Activated CD4-positive, CD25-positive, alpha-beta regulatory T cell treated with anti-CD3 and anti-CD28 coated beads, Interleukin-2, amount 50 U/mL, for 24 hours (primary cell): ENCODE data around the gene LHFPL4.
"Not testable (repeated sequence)": the region's sequence is repeated elsewhere in the genome, so short reads cannot be mapped to it uniquely, and the experiment has no call there.

Experiments used
- ATAC-seq, 2 donors: fragments of 150-1000 bp; cut with Tn5 transposase; one replicate each; pipeline ENCODE4 v1.10.0; 2021; ENCODE audit warnings: mild to moderate bottlenecking in 1 of 2, moderate library complexity in 1 of 2

The LHFPL4 gene

DNA sequence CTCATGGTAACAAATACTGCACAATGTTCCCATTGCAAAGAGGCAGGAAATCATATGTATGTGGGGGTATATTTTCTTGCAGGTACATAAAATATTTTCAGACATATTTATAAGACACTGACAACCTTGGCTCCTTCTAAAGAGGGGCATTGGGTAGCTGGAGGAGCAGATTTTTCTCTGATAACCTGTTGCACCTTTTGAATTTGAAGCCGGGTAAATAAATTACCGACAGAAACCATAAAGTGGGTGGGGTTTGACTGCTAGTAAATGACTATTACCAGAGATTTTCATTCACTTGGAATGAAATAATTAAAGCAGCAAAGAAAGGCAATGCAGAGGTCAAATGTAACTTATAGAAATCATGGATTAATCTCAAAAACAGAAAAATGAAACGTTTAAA is 19.2 kb downstream of the LHFPL4 start:
- no peak for ATAC-seq

DNA sequence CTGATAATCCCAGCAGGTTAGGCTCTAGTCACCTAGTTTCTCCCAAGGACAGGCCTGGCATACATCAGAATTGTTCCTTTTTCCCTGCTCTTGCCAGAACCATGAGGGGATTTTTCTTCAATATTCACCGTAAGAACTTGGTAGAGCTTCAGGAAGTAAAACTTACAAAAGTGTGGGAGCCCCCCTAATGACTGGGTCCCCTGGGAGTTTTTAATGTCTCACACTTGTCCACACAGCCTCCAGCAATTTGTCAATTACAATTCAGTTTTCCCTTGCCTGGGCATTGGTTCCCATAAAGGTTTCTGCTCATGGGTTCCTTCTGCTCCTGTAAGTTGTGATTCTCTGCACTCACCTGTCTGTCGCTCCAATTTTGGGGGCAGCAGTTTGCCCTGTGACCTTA is 28.5 kb downstream of the LHFPL4 start:
- ATAC-seq = no peak

DNA sequence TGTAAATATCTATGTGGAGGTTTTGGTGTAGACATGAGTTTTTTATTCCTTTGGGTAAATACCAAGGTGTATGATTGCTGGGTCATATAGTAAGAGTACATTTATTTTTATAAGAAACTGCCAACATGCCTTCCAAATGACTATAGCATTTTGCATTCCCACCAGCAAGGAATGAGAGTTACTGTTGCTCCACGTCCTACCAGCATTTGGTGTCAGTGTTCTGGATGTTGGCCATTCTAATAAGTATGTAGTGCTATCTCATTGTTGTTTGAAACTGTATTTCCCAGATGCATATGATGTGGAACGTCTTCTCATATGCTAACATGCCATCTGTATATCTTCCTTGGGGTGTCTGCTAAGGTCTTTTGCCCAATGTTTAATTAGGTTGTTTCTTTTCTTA is 38.7 kb downstream of the LHFPL4 start:
- no peak for ATAC-seq

DNA sequence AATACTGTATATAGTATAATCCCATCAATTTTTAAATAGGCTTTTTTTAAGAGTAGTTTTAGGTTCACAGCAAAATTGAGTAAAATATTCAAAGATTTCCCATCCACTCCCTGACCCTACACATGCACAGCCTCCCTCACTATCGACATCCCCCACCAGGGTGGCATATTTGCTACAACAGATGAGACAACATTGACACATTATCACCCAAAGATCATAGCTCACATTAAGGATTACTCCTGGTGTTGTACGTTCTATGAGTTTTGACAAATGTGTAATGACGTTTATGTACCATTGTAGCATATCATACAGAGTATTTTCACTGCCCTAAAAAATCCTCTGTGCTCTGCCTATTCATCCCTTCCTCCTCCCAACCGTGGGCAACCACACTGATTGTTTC is 39.3 kb downstream of the LHFPL4 start:
- ATAC-seq = no peak

DNA sequence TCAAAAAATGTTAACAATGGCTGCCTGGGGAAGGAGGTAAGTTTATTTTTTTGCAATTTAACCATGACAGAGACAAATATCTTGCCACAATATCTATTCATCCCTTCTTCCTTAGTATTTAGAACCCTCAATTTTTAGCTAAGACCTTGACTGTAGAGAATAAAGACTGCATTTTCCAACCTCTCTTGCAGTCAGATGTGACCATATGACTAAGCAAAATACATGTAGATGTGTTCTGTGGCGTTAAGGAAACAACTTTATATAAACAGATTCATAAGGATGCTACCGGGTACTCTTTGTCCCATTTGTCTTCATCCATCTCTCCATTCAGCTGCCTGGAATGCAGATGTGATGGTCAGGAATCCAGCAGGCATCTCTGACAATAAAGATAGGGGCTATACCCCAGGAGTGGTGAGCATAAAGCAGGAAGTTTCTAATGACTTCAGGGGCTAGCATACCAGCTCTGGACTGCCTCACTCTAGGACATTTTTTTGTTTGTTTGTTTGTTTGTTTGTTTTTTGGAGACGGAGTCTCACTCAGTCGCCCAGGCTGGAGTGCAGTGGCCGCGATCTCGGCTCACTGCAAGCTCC is 41.1 kb downstream of the LHFPL4 start:
- no peak for ATAC-seq

- no peak for ATAC-seq
These were observed 44.8 kb downstream of the LHFPL4 start for GRCh38 chr3:9508781-9509180.

DNA sequence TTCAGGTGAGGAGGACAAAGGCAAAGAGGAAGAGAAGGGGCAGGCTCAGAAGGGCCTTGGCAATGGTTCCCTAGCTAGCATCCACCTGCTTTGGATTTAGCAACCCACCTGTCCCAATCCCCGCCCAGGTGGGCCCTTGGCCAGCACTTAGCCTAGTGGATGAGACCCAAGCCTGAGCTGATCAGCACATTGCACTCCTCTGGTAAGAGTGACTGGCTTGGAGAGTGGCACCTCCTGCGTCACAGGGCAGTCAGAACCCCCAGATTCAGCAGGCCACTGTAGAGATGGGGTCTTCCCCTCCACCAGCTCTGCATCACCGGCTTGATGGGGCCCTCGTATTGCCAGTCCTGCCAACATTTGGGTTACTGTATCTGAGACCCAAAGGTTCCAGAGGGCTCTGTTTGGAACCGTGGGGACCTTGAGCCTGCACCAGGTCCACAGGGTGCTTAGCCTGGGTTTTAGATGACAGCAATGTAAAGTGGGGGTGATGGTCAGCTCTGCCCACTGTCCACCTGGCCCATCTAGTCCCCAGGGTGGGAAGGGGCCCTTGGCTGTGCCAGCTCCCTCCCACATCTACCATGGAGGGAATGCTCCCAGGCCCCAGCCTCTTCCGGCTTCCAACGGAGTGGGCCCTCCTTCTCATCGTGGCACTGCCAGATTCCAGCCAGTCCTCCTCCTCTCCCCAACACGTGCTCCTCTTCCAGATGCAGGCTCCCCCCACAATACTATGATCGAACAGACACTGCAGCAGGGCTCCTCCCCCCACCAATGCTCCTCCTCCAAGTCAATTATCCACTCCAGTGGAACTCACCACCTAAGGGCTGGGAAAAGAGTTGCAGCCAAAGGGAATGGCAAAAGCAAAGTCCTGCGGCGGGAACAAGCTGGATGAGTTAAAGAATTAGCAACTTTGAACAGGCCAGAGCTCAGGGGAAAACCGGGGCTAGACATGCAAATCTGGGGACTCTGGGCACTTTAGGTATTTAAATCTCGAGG is 45.7 kb downstream of the LHFPL4 start:
- no peak for ATAC-seq

DNA sequence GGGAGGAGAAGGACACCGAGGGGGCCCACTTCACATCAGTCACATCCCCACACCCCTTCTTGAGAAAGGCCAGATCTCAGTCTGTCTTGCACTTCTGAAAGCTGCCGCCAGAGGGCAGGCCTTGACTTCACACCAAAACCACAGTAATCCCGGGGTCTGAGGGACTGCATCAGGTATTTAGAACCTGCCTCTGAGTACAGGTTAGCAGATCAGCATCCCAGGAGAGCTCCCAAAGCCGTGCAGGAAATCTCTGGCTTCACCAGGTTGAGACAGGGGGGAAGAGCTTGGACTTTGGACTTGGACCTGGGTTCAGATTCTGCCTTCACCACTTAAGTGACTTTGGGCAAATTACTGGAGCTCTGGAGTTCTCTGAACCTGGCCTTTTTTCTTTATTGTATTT is 50.3 kb downstream of the LHFPL4 start:
- peak; percentile 47 to 51 for ATAC-seq

- no peak for ATAC-seq
These were observed 52.4 kb downstream of the LHFPL4 start for GRCh38 chr3:9501226-9501625.

DNA sequence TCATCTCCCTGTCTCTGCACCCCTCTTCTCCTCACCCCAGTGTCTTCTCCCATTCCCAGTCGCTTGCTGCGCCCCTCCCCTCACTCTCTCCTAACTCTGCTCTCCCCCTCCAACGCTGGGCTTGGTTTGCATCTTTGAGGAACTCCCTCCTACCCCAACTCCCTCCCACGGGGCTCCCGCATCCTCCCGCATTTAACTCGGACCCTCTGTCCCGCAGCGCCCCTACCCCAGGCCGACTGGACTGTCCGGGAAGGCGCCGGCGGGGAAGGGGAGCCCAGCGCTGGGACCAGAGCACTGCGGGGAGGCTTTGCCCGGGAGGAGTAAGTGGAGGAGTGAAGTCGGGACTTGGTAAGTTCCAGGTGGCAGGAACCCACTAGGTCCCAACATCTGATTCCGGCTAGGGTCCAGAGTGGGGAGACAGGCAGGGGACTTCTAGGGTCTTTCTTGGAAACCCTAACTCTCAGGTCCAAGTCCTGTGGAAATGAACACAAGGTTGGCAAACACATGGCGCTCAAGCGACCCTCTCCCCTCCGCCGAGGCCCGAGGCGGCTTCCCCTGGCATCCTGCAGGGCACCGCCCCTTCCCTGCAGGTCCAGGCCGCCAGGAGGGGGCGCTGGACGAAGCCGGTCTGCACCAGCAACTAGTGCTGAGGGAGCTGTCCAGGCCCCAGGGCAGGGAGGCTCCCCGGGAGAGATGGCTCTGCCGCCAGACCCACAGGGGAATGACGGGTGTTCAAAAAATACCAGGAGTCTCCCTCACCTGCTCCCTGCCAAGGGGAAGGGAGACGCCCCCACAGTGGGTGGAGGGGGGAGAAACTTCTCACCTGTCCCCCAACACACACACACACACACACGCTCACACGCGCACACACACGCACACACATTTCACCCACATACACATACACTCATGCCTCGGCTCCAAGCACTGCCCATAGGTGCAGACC is 53.2 kb downstream of the LHFPL4 start:
- peak; percentile 50 to 65 for ATAC-seq

DNA sequence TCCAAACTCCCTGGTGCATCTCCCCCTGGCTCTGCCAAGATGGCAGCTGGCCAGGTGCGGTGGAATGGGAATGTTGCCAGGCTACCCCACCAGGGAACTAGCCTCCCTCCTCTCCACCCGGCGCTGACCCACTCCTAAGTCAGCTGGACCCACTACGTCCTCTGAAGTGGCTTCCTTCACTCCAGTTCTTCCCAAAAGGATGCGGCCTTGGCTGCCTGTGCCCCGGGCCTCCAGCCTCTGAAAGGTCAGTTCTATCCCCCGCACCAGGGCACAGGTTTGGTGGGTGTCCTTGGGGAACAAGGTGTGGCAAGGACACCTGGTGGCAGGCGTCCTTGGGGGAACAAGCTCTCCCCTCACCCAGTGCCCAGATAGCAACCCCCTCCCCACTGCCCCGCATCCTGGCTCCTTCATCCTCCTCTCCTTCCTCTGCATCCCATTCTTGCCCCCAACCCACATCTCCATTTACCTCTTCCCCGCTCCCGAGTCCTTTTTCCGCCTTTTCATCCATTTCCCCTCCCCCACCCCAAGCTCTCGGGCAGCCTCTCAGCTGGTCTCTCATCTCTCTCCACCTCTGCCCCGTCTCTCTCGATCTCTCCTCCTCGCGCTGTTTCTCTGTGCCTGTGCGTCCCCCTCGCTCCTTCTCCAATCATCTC is 54.0 kb downstream of the LHFPL4 start:
- no peak for ATAC-seq

GRCh38 chr3:9498781-9499180 is 54.8 kb downstream of the LHFPL4 start:
- ATAC-seq = no peak

GRCh38 chr3:9497821-9498565 is 55.6 kb downstream of the LHFPL4 start:
- ATAC-seq = no peak

DNA sequence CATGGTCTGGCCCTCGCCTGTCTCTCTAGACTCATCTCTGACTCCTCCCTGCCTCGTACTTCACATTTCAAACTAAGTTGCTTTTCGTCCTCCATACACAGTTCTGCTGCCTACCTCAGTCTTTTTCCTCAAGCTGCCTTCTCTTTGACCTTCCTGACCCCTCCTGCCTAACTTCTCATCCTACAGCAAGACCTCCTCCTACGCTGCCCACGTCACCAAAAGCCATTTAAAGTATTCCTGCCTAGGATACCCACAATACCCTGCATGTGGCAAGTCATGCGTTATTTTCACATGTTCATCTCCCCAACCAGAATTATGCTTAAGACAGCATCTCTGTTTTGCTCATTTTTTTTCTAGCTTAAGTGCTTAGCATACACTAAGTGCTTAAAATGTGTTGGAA is 56.7 kb downstream of the LHFPL4 start:
- ATAC-seq = no peak

DNA sequence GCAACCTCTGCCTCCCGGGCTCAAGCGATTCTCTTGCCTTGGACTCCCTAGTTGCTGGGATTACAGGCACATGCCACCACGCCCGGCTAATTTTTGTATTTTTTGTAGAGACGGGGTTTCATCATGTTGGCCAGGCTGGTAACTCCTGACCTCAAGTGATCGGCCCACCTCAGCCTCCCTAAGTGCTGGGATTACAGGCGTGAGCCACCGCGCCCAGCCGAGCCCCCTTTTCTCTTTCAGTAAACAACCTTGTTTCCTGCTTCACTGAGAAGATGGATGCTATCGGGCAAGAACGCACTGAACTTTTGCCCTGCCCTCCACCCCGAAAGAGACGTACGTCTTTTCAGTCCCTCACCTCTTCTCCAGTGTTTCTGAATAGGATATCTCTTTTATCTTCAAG is 59.6 kb downstream of the LHFPL4 start:
- ATAC-seq = not testable (repeated sequence)

- ATAC-seq = no peak
These were observed 62.1 kb downstream of the LHFPL4 start for GRCh38 chr3:9491506-9491905.

DNA sequence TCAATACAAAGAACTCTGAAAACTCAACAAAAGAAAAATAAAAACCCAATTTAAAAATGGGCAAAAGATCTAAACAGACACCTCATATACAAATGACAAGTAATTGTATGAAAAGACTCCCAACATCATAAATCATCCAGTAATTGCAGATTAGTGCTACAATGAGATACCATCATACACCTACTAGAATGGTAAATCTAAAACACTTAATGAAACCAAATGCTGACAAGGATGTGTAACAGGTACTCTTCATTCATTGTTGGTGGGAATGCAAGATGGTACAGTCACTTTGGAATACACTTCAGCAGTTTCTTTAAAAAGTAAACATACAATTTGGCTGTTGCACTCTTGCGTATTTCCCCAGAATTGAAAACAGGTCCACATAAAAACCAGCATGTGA is 68.4 kb downstream of the LHFPL4 start:
- ATAC-seq = no peak

GRCh38 chr3:9480265-9480664 is 73.4 kb downstream of the LHFPL4 start:
- ATAC-seq = no peak

DNA sequence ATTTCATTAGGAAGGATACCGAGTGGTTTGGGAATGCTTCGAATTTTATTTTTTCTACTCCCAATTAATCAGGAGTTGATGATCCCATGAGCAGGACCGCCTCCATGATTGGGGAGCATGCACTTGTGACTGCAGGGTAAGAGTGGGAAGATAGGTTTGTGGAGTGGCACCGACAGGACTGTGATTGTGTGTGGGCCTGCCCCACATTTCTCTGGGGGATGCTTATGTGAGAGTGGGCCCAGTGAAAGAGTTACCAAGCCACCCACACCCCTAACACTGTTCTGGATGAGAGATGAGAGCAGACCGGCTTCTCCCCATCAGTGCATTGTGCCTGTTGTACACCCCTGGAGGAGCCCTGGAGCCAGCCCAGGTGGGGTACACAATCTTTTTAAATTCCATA is 76.7 kb downstream of the LHFPL4 start:
- ATAC-seq = no peak

GRCh38 chr3:9474482-9474881 is 79.1 kb downstream of the LHFPL4 start:
- ATAC-seq = no peak

GRCh38 chr3:9473496-9474065 is 80.0 kb downstream of the LHFPL4 start:
- no peak for ATAC-seq
